Nephron (organoid): ENCODE results near the gene RAB26.
A peak's percentile ranks its signal among the peaks of the same experiment; 100 is the strongest.

Source experiments
- H3K27ac Mint-ChIP-seq, 3 experiments: 2 replicates each; pipeline ENCODE4 v1.8.0; 2020; ENCODE audit warnings: mixed read lengths in 3 of 3, mild to moderate bottlenecking in 2 of 3, moderate library complexity in 1 of 3
- H3K27me3 Mint-ChIP-seq: 2 replicates; pipeline ENCODE4 v1.8.0; 2021; ENCODE audit warnings: low read depth, mild to moderate bottlenecking, moderate library complexity, mixed read lengths
- H3K36me3 Mint-ChIP-seq: 2 replicates; pipeline ENCODE4 v1.8.0; 2020; ENCODE audit warnings: low read depth, mixed read lengths
- H3K4me1 Mint-ChIP-seq: 2 replicates; pipeline ENCODE4 v1.8.0; 2020; ENCODE audit warnings: mixed read lengths
- H3K4me3 Mint-ChIP-seq, 3 experiments: 2 replicates each; pipeline ENCODE4 v1.8.0; 2020; ENCODE audit warnings: mild to moderate bottlenecking in 3 of 3, mixed read lengths in 3 of 3, moderate library complexity in 2 of 3
- H3K9me3 Mint-ChIP-seq: 2 replicates; pipeline ENCODE4 v1.8.0; 2020; ENCODE audit warnings: mixed read lengths
- CTCF ChIP-seq, 3 experiments: fragments of 200-600 bp; sonication (generic); IDR thresholded peaks; one replicate each; pipeline ENCODE4 v1.5.0; 2021; ENCODE audit warnings: antibody characterized with exemption in 3 of 3; ENCODE audit not compliant: unreplicated experiment in 3 of 3

The RAB26 gene

DNA sequence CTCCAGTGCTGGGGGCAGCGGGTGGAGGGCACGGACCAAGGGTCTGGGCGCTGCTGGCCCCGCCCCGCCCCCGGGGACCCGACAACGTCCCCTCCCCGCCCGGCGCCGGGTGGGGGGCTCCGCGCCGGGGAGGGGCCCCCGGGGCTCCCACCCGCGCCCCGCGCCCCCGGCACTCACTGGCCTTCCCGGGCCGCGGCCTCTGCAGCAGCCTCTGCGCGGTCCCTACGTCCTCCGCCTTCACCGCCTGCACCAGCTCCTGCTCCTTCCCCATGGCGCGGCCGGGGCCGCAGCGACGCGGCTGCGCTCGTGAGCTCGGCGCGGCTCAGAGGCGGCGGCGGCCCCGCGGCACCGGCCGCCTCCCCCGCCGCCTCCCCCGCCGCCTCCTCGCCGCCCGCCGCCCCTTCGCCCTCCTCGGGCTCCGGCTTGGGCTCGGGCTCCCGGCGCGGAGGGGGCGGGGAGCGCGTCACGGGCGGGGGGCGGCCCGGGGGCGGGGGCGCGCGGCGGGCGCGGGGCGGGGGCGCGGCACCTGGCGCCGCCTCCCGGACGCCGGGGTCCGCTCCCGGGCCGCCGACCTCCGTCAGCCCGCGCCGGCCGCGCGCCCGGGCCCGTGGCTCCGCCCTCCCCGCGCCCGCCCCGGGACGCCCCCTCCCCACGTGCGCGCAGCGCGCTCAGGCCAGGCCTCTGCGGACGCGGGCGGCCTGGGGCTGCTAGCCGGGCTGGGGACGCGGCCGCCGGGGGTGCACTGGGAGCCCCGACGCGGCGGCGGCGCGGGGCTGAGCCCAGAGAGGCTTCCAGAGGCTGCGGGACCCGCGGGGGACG lies 47.9 kb downstream of the RAB26 start, which contains the start of gene CASKIN1:
TSS of gene CASKIN1 (minus strand) at position 444 of the 819 bp plus-strand sequence. CDS start at position 271, 173 bp downstream.
- H3K36me3 Mint-ChIP-seq = no peaks in the 10 kb centered on the region
- no peak for TF ChIP-seq CTCF (IDR thresholded peaks at IDR 0.05; ENCODE audit: unreplicated experiment in 3 of 3)
- no peaks in the 10 kb centered on the region for H3K9me3 Mint-ChIP-seq
- H3K4me1 Mint-ChIP-seq = peaks cover 6% of the 10 kb centered on the region
- H3K27me3 Mint-ChIP-seq = peaks cover 31% of the 10 kb centered on the region
- peak within 1 kb of the TSS; percentile 74 to 84 (median 77) for H3K4me3 Mint-ChIP-seq
- no peak within 1 kb of the TSS for H3K27ac Mint-ChIP-seq

DNA sequence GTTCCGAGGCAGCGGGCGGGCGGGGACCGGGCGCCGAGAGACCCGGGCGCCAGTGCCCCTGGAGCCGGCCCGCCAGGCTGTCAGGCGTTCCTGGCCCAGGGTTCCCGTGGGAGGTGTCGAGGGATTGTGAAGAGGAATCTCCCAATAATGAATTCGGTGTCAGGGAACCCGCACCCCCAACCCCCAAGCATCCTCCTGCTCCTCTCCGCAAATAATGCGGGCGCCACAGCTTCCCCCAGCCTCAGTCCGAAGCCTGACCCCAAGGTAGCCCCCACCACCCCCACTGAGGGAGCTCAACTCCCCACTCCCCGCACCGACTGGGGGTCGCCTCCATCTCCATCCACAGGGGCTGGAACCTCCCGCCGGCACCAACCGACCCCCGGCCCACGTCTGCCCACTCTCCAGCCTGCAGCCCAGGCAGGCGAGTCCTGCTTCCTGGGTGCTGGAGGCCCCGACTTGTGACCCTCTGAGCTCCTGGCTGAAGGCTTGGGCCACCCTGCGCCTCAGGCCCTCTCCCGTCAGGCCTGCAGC lies 48.6 kb downstream of the RAB26 start:
- no peaks in the 10 kb centered on the region for H3K9me3 Mint-ChIP-seq
- no peak overlapping the region for H3K27ac Mint-ChIP-seq

GRCh38 chr16:2197765-2198164 lies 49.3 kb downstream of the RAB26 start:
- Mint-ChIP-seq H3K27ac (no peak overlapping the region), H3K4me1 (peaks cover 6% of the 10 kb centered on the region), H3K4me3 (peak overlapping the region; percentile 77 to 84 (median 84)), H3K27me3 (peaks cover 31% of the 10 kb centered on the region), H3K36me3 (no peaks in the 10 kb centered on the region), H3K9me3 (no peaks in the 10 kb centered on the region)
- TF ChIP-seq CTCF (IDR thresholded peaks at IDR 0.05; ENCODE audit: unreplicated experiment in 3 of 3) = no peak

More for the DNA sequence above, 48.6 kb downstream of the RAB26 start:
- Mint-ChIP-seq H3K36me3 (no peaks in the 10 kb centered on the region), H3K27me3 (peaks cover 31% of the 10 kb centered on the region), H3K4me1 (peaks cover 6% of the 10 kb centered on the region), H3K4me3 (peak overlapping the region; percentile 74 to 84 (median 77))
- no peak for TF ChIP-seq CTCF (IDR thresholded peaks at IDR 0.05; ENCODE audit: unreplicated experiment in 3 of 3)

GRCh38 chr16:2198283-2198682 lies 49.9 kb downstream of the RAB26 start:
- H3K9me3 Mint-ChIP-seq = no peaks in the 10 kb centered on the region
- H3K27me3 Mint-ChIP-seq = peaks cover 32% of the 10 kb centered on the region
- peak overlapping the region; percentile 77 to 84 (median 84) for H3K4me3 Mint-ChIP-seq
- TF ChIP-seq CTCF (IDR thresholded peaks at IDR 0.05; ENCODE audit: unreplicated experiment in 3 of 3) = no peak
- H3K27ac Mint-ChIP-seq = no peak overlapping the region
- peaks cover 6% of the 10 kb centered on the region for H3K4me1 Mint-ChIP-seq
- no peaks in the 10 kb centered on the region for H3K36me3 Mint-ChIP-seq

- TF ChIP-seq CTCF (IDR thresholded peaks at IDR 0.05; ENCODE audit: unreplicated experiment in 3 of 3) = no peak
- H3K27ac Mint-ChIP-seq = no peak overlapping the region
- peaks cover 35% of the 10 kb centered on the region for H3K27me3 Mint-ChIP-seq
These were observed 50.7 kb downstream of the RAB26 start for GRCh38 chr16:2199095-2199494.

More at GRCh38 chr16:2199095-2199494, 50.7 kb downstream of the RAB26 start:
- H3K4me1 Mint-ChIP-seq = peaks cover 6% of the 10 kb centered on the region
- no peaks in the 10 kb centered on the region for H3K36me3 Mint-ChIP-seq
- no peaks in the 10 kb centered on the region for H3K9me3 Mint-ChIP-seq
- peak overlapping the region in 1 of 3 experiments; percentile 77 for H3K4me3 Mint-ChIP-seq
